AG04450 (cell line): ENCODE results near the gene SPART. TPM values are rescaled to one million over a fixed set of nuclear protein-coding genes. Genes with fewer than 3 reads are reported as not detected.

Experiments
- CTCF ChIA-PET: fragments of 300-600, 350-600 bp; formaldehyde crosslinking; extraction: SDS; loops from one replicate; lab custom pipeline; 2022; ENCODE audit warnings: antibody characterized with exemption, inconsistent platforms; lab: Charles Lee
- POLR2A ChIA-PET: fragments of 350-600 bp; formaldehyde crosslinking; extraction: SDS; loops from one replicate; lab custom pipeline; 2021; ENCODE audit warnings: antibody characterized with exemption, inconsistent platforms; lab: Yijun Ruan, JAX
- DNase-seq: peaks from one replicate; pipeline ENCODE4 v3.0.0-alpha.2; 2011; ENCODE audit warnings: low read depth, low spot score
- H3K27ac ChIP-seq: one replicate; pipeline ENCODE4 v1.5.1; 2012; ENCODE audit warnings: low read depth, low read length, control low read depth
- H3K27me3 ChIP-seq: one replicate; pipeline ENCODE4 v1.6.0; 2012; ENCODE audit warnings: low read length; ENCODE audit not compliant: control insufficient read depth, insufficient read depth
- H3K4me3 ChIP-seq: 2 replicates; pipeline ENCODE4 v1.5.1; 2011; ENCODE audit warnings: mild to moderate bottlenecking, low read depth, low read length, control low read depth
- H3K9me3 ChIP-seq: 2 replicates; pipeline ENCODE4 v1.5.1; 2012; ENCODE audit warnings: low read length; ENCODE audit not compliant: control insufficient read depth, insufficient read depth
- CTCF ChIP-seq: IDR thresholded peaks from 2 replicates; pipeline ENCODE4 v1.5.1; 2011; ENCODE audit warnings: low read depth, low read length, control low read depth, inconsistent platforms
- polyA plus RNA-seq: library from polyadenylated mRNA; depleted of rRNA; stranded (reverse); fragments of >200 nt; gene quantifications from 2 replicates; pipeline ENCODE4 v1.2.3, GENCODE V29; 2011

Gene SPART
- polyA plus RNA-seq, 1 experiment: 94.6 TPM

- POLR2A ChIA-PET: no interaction called here
- CTCF ChIA-PET: interaction anchor here (0.7 to 4.1 kb wide), 18 partner anchors 12 to 1878 kb away, joined by 3 to 53 read pairs (median 7); no protein-coding TSS in a partner anchor
- no peak for TF ChIP-seq CTCF
Observed at GRCh38 chr13:36347531-36348210, 1.5 kb upstream of the SPART start.

GRCh38 chr13:36345438-36346221 is 564 bp downstream of the SPART start:
- peak; percentile 54 for DNase-seq
- Histone ChIP-seq H3K27me3 (no peaks in the 10 kb centered on the region), H3K27ac (peak overlapping the region; percentile 100), H3K9me3 (no peaks in the 10 kb centered on the region), H3K4me3 (peak overlapping the region; percentile 83)
- ChIA-PET POLR2A (interaction anchor here (0.6 to 1.2 kb wide), 3 partner anchors 46 to 48 kb away, joined by 3 to 4 read pairs (median 3); no protein-coding TSS in a partner anchor), CTCF (interaction anchor here (0.5 to 4.1 kb wide), 6 partner anchors 14 to 654 kb away, joined by 3 to 53 read pairs (median 17); partner anchors contain the start of gene ALG5)
- TF ChIP-seq CTCF: no peak

More at GRCh38 chr13:36347531-36348210, 1.5 kb upstream of the SPART start:
- H3K4me3 ChIP-seq: no peak overlapping the region
- H3K27ac ChIP-seq: no peak overlapping the region
- H3K27me3 ChIP-seq: no peaks in the 10 kb centered on the region
- DNase-seq: no peak
- no peaks in the 10 kb centered on the region for H3K9me3 ChIP-seq

- H3K4me3 ChIP-seq: peak overlapping the region; percentile 83
- H3K27ac ChIP-seq: peak overlapping the region; percentile 100
- no peaks in the 10 kb centered on the region for H3K9me3 ChIP-seq
- DNase-seq: no peak
- POLR2A ChIA-PET: interaction anchor here (0.6 kb wide), 1 partner anchor 22 kb away, joined by 3 read pairs; no protein-coding TSS in a partner anchor
- CTCF ChIA-PET: interaction anchor here (1.5 to 4.1 kb wide), 2 partner anchors 15 to 62 kb away, joined by 11 to 53 read pairs; no protein-coding TSS in a partner anchor
- H3K27me3 ChIP-seq: no peaks in the 10 kb centered on the region
- no peak for TF ChIP-seq CTCF
Observed at GRCh38 chr13:36344886-36345437, 1.2 kb downstream of the SPART start.

GRCh38 chr13:36344173-36344572 is 2.0 kb downstream of the SPART start:
- no peaks in the 10 kb centered on the region for H3K27me3 ChIP-seq
- no peaks in the 10 kb centered on the region for H3K9me3 ChIP-seq
- no peak for DNase-seq
- no peak for TF ChIP-seq CTCF
- H3K4me3 ChIP-seq: peak overlapping the region; percentile 83
- POLR2A ChIA-PET: no interaction called here
- no peak overlapping the region for H3K27ac ChIP-seq
- CTCF ChIA-PET: interaction anchor here (1.4 to 1.5 kb wide), 2 partner anchors 61 to 365 kb away, joined by 6 to 11 read pairs; no protein-coding TSS in a partner anchor
